Tongue (tissue), 2 donors: ENCODE measurements around the gene SUPT6H. TPM values are rescaled to one million over a fixed set of nuclear protein-coding genes. Genes with fewer than 3 reads are reported as not detected.

Experiments
- DNase-seq: peaks from one replicate; pipeline ENCODE4 v3.0.0-alpha.2; 2015
- total RNA-seq: library from RNA; depleted of rRNA; stranded (reverse); fragments of >200 nt; gene quantifications from one replicate; pipeline ENCODE4 v1.2.3, GENCODE V29; 2014

SUPT6H gene
- total RNA-seq, 1 donor from 2014 or later, result 51.7 TPM

DNA sequence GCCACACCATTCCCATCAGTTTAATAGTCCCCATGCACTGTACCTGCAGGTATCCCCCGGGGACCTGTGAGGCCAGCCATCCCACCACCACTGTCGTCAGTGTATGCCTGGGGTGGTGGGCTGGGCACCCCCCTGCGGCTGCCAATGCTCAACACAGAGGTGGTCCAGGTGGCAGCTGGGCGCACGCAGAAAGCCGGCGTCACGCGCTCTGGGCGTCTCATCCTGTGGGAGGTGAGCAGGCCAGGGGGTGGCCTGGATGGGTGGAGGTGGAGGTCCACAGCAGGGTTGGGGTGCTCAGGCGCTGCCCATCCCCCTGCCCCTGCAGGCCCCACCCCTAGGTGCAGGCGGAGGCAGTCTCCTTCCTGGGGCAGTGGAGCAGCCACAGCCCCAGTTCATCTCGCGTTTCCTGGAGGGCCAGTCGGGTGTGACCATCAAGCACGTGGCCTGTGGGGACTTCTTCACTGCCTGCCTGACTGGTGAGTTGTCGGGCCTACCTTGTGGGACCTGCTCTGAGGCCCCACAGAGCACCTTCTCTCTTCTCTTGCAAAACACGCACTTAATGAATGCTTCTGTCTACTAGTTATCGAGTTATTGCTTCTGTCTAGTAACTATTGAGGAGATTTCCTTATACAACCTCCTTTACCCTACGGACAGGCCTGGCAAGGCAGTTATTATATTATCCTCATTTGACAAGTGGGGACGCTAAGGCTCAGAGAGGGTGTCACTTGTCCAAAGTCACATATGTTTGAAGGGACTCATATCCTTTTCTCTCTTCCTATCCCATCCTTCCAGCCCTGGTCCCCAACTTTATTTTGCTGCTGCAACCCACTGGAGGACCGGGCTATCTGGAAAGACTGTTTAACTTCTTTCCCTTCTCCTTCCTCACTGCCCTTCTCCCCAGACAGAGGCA lies 76.0 kb downstream of the SUPT6H start:
- no peak for DNase-seq

- DNase-seq, result no peak
These were observed 76.8 kb downstream of the SUPT6H start for GRCh38 chr17:28738680-28739384.

- DNase-seq, result no peak
These were observed 78.7 kb downstream of the SUPT6H start for GRCh38 chr17:28740406-28741357.

DNA sequence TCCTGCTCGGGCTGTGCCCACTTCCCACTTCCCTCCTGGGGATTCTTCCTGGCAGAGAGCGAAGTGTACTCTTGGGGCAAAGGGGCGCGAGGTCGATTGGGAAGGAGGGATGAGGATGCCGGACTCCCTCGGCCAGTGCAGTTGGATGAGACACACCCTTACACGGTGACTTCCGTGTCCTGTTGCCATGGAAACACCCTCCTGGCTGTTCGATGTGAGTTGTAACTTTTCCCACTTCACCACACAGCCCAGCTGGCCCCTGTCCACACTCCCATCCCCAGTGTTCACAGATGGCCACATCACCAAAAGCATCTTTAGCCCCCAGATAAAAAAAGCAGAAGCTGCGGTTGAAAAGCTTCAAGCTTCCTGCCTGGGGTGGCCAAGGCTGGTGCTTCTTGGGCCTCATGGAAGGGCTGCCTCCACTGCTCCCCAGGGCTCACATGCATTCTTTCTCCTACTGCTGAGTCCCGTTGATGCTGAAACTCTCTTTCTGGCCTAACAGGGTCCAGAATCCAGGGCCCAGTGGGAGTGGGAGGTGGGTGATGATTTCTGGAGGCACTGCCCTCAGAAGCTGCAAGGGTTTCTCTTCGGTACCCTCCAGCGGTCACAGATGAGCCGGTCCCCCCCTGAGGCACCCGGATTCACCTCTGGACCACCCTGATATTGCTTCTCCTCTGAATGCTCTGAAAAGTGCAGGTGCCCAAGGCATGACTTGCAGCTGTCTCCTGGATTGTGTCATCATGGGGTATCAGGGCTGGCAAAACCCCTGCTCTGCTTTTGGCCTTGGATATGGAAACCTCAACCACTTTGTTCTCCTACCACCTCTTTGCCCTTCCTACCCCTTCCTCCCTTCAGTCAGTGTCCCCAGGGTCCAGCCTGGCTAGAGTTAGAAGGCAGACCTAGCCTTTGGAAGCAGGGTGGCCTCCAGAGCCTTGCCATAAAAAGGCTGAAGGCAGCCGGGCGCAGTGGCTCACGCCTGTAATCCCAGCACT lies 79.6 kb downstream of the SUPT6H start:
- DNase-seq, result no peak

DNA sequence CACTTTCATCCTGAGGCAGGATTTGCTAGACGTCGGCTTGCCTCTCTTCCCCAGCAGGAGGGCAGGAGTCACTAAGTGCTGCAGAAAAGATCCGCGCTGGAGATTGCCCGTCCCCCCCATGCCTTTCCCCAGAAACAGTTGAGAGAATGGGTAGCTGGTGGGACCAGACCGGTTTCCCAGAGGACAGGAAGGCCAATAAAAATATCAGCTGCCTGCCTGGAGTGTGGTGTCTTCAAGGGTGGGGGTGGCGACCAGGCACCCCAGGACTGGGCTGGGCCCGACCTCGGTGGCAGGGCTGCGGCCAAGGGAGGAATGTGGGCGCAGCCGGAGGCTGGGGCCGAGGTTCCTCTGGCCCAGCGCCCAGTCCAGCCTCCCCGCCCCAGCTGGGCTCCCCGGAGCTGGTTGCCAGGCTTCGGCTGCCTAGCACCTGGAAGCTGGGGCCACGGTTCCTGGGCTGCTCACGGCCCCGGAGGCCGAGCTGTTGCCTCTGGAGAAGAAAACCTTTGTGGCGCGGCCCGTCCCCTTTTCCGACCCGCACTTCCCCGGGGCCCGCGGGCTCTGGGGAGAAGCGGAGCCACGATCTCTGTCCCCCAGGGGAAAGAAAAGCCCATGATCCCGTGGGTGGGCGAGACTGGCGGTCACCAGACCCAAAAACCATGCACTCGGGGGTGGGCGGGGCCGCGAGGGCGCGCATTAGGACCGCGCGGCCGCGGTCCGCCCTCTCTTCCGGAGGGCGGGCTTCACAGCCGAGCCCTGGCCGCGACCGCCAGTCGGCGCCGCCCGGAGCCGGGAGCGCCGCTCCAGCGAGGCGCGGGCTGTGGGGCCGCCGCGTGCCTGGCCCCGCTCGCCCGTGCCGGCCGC lies 81.5 kb downstream of the SUPT6H start, which contains the start of gene TRAF4:
TSS of gene TRAF4 (plus strand) at position 769 of the 861 bp plus-strand sequence. CDS start 102 bp downstream, outside the sequence.
- DNase-seq, result peak; percentile 94

DNA sequence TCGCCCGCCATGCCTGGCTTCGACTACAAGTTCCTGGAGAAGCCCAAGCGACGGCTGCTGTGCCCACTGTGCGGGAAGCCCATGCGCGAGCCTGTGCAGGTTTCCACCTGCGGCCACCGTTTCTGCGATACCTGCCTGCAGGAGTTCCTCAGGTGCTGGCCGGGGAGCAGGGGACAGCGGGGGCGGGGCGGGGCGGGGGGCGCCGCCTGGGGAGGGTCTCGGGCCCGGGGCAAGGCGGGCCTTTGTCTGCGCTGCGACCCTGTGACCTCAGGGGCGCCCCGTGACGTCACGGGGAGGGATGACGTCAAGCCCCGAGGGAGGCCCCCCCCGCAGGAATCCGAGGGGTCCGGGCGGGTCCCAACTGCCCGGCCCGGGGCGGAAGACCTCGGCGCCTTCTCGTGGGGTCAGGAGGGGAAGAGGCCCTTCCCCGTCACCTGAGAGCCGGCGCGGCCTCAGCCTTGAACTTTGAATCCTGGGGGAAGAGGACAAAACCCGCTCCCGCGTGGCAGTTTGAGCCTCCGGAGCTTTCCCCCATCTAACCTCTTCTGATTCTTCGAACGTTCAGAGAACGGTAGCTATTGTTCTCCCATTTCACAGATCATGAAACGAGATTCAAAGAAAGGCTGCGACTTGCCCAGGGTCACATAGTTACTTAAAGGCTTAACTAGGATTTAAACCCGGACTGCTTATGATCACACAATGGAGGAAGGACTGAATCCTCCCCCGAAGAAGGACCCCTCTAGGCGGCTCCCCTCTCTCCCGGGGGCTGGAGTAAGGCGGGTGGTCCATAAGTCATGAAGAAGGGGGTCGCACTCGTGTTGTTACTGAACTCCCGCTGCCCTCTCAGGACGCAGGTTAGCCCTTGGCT lies 82.3 kb downstream of the SUPT6H start:
- DNase-seq, result peak; percentile 74

GRCh38 chr17:28744972-28745785 lies 83.2 kb downstream of the SUPT6H start:
- peak; percentile 85 for DNase-seq

- no peak for DNase-seq
These were observed 83.9 kb downstream of the SUPT6H start for GRCh38 chr17:28745786-28746411.

- DNase-seq, result peak; percentile 95
These were observed 84.6 kb downstream of the SUPT6H start for GRCh38 chr17:28746611-28747050.

GRCh38 chr17:28747051-28747691 lies 85.2 kb downstream of the SUPT6H start:
- no peak for DNase-seq

GRCh38 chr17:28747801-28748750 lies 86.1 kb downstream of the SUPT6H start:
- DNase-seq, result no peak

DNA sequence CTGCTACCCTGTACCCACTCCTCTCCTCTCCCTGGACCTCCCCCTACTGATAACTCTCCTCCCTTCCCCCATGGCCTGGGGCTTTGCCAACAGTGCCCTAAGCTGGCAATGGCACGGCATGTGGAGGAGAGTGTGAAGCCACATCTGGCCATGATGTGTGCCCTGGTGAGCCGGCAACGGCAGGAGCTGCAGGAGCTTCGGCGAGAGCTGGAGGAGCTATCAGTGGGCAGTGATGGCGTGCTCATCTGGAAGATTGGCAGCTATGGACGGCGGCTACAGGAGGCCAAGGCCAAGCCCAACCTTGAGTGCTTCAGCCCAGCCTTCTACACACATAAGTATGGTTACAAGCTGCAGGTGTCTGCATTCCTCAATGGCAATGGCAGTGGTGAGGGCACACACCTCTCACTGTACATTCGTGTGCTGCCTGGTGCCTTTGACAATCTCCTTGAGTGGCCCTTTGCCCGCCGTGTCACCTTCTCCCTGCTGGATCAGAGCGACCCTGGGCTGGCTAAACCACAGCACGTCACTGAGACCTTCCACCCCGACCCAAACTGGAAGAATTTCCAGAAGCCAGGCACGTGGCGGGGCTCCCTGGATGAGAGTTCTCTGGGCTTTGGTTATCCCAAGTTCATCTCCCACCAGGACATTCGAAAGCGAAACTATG lies 87.0 kb downstream of the SUPT6H start:
- DNase-seq, result no peak

- no peak for DNase-seq
These were observed 87.6 kb downstream of the SUPT6H start for GRCh38 chr17:28749516-28750177.
